HTR-8/SVneo (cell line): ENCODE data around the gene CD99.
"Not testable (repeated sequence)": the region's sequence is repeated elsewhere in the genome, so short reads cannot be mapped to it uniquely, and the experiment has no call there.

Experiments
- DNase-seq: peaks from one replicate; pipeline ENCODE4 v3.0.0; 2011; ENCODE audit warnings: low spot score, mixed read lengths; ENCODE audit not compliant: insufficient read length
- FAIRE-seq: peaks from 2 replicates; lab custom pipeline; 2011; peaks lifted over from hg19 to GRCh38; lab: Jason Lieb, UNC

Gene CD99

DNA sequence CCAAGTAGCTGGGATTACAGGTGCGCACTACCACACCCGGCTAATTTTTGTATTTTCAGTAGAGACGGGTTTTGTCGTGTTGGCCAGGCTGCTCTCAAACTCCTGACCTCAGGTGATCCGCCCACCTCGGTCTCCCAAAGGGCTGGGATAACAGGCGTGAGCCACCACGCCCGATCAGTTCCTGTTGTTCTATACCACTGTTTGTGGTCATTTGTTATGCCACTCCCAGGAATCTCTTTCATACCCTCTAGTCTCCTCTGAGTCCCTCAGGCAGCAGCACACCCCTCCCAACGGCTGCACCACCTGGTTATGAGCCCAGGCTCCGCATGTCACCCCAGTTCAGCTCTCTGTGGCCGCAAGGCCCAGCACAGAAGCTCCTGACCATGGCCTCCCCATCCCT, 17.5 kb upstream of the CD99 start:
- FAIRE-seq (no peak), DNase-seq (no peak)

DNA sequence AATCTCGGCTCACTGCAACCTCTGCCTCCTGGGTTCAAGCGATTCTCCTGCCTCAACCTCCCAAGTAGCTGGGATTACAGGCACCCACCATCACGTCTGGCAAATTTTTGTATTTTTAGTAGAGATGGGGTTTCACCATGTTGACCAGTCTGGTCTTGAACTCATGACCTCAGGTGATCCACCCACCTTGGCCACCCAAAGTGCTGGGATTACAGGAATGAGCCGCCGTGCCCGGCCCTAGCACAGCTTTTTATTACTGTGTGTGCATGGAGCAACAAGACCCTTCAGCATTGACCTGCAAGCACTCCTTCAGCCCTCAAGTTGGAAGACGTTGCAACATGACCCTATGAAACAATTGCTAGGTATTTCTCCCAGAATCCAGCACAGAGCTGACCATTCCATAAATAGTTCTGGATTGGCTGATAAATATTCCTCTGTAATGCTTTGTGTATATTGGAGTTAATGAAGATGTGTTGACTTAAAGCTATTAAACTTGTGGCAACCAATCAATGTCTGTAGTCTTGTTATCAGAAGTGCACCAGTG, 15.4 kb upstream of the CD99 start:
- not testable (repeated sequence) for FAIRE-seq, DNase-seq

DNA sequence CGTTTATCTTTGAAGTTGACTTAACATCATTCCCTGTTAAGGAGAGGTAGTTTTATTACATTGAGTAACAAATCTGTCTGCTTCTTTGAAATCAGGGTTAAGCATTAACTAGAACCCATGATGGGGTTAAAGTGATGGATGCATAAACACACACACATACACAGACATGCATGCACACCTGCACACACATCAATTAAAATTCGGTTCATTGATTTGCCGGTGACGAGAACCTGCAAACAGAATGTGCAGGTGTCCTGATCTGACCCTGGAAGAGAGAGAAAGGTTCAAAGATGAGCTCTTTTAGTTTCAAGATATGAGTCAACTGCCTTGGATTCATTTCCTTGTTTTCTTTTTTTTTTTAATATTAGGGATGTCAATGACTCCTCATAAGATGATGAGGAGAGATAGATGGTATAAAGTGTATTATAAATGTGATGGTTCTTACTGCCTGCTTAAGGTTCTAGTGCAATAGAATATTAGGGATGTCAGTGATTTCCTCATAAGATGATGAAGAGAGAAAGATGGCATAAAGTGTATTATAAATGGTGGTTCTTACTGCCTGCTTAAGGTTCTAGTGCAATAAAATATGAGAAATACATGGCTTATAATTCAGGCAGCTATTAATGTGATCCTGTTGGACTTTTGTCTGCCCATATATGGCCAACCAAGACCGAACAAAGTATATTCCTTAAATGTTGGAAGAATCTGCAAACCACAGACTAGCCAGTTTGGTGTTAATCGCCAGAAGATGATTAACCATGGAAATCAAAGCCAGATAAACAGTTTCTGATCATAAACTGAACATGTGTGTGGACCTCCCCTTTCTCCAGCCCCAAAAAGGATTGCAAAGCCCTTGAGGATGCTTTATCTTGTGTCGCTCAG, 14.1 kb upstream of the CD99 start:
- DNase-seq (no peak), FAIRE-seq (no peak)

DNA sequence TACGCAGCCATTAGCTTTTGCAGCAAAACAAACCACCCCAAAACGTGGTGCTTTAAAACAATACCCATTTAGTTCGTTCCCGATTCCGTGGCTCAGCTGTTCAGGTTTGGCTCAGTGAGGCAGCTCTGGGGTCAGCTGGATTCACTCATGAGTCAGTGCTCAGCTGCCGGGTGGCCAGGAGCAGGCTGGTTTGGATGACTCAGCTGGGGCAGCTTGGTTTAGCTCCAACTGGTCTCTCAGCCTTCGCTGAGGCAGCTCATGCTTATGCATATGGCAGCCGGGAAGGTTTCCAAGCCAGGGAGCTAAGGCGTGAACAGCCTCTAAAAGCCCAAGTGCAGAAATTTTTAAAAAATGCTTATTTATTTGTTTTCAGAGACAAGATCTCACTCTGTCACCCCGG, 13.3 kb upstream of the CD99 start:
- DNase-seq (peak; percentile 86), FAIRE-seq (peak; percentile 89)

DNA sequence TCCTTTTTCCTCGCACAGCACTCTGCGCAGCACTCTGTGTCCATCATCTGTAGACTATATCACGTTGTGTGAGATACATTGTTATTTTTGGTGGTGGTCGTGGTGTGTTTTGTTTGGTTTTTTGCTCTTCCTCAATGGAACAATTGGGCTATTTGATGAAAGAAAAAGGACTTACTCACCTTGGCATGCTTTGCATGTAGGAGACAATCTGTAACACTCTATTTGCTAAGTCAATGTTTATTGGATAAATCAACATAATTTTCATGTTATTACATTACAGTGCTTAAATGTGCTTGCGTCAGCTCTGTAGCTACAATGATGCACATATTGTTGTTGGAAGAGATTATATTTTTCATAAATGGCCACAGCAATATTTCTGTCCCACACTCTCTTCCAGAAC, 12.5 kb upstream of the CD99 start:
- FAIRE-seq: no peak
- DNase-seq: no peak

DNA sequence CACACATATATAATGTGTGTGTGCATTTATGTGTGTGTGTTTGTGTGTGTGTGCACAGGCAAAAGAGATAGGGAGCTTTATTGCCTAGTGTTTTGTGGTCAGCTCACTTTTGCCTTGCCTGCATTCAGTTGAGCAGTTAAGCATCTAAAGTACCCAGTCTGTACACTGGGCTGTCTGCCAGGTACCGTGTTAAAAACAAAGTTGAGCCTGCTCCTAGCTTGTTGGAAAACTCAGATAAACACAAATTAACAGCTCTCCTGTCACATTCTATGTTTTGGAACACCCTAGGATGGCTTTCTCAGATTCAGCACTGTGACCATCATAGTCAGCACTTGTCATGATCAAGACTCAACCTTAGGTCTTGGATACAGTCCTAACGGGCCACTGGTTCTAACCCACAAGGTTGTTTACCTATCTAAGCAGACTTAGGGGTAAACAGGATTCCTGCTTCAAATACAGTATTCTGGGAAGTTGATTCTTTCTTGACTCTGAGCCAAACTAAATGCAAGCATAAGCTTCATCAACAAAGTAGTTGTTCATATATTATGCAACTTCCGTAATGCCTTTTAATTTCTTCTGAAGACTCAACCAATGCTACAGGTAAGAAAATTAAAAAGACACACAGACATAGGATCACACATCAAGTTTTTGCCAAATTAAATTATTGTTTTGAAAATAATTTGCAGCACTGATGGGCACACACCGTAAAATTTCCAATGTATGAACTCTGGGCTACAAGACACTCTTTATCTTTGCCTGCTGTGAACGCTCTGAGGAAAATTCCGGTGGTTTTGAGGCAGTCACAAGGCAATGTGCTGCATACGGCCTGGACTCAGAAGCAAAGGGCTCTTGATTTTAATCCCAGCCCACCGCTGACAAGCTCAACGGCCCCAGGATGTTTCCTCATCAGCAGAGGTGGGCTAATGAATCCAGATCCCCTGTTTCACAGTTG, 11.3 kb upstream of the CD99 start:
- no peak for FAIRE-seq
- no peak for DNase-seq

DNA sequence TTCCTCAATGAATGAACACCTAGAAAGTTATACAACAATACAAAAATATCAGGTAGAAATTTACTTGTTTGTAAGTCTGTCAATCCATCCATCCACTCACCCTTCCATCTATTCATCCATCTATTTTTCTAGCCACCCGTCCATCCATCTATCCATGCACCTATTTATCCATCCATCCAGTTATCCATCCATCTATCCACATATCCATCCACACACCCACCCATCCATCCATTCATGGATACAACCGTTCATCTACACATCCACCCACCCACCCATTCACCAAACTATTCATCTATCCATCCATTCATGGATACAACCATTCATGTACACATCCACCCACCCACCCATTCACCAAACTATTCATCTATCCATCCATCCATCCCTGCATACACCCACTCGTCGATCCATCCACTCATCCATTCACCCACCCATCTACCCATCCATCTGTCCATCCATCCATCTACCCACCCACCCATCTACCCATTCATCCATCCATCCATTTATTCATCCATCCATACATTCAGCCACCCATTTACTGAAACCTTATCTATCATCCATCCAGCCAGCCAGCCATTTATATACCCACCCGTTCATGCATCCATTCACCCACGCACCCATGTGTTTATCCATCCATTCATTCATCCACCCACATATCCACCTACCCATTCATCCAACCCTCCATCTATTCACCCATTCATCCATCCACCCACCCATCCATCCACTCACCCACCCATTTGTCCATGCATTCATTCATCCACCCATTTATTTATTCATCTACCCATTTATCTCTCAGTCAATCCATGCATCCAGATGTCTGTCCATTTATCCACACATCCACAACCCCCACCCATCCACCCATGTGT, 10.4 kb upstream of the CD99 start:
- no peak for DNase-seq
- FAIRE-seq: no peak

DNA sequence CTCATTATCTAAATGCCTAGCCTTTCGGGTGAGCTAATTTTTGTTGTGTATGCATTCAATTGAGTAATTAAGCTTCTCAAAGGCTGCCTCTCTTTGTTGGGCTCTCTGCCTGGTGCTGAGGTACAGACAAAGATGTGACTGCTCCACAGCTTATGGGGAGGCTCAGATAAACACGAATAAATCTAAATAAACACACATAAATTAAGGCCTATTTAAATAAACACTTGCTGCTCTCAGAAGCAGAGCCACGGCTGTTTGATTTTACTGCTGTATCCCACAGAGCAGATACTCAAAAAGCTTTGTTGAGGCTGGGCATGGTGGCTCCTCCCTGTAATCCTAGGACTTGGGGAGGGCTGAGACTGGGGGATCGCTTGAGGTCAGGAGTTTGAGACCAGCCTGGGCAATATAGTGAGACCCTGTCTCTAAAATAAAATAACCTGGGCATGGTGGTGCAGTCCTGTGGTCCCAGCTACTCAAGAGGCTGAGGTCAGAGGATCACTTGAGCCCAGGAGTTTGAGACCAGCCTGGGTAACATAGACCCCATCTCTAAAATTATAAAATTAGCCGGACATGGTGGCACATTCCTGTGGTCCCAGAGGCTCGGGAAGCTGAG, 8.4 kb upstream of the CD99 start:
- DNase-seq: no peak
- no peak for FAIRE-seq

DNA sequence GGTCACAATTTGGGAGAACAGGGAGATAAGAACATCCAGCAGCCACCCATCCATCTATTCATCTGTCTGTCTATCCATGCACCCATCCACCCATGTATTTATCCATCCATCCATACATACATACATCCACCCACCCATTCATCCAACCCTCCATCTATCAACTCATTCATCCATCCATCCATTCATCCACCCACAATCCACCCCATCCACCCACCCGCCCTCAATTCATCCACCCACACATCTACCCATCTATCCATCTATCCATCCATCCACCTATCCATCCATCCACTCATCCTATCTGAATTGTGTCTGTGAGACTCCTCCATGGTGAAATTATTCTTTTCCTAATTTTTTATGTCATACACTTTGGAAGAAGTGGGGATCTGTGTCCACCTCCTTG, 6.8 kb upstream of the CD99 start:
- no peak for FAIRE-seq

DNA sequence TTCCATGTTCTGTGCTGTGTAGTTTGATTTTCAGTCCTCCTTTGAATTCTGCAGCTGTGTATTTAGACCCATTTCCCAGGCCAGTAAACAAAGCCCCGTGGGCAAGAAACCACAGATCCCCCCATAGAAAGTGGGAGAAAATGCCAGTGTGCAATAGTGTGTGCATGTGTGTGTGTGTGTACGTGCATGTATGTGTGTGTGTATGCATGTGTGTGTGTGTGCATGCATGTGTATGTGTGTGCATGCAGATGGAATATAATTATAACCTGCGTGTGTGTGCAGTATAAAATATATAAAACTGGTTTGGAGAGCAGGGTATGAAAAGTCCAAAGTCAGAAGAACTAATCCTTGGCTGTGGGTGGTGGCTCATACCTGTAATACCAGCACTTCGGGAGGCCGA, 5.2 kb upstream of the CD99 start:
- no peak for FAIRE-seq

More for the DNA sequence above, 6.8 kb upstream of the CD99 start:
- DNase-seq: no peak

DNA sequence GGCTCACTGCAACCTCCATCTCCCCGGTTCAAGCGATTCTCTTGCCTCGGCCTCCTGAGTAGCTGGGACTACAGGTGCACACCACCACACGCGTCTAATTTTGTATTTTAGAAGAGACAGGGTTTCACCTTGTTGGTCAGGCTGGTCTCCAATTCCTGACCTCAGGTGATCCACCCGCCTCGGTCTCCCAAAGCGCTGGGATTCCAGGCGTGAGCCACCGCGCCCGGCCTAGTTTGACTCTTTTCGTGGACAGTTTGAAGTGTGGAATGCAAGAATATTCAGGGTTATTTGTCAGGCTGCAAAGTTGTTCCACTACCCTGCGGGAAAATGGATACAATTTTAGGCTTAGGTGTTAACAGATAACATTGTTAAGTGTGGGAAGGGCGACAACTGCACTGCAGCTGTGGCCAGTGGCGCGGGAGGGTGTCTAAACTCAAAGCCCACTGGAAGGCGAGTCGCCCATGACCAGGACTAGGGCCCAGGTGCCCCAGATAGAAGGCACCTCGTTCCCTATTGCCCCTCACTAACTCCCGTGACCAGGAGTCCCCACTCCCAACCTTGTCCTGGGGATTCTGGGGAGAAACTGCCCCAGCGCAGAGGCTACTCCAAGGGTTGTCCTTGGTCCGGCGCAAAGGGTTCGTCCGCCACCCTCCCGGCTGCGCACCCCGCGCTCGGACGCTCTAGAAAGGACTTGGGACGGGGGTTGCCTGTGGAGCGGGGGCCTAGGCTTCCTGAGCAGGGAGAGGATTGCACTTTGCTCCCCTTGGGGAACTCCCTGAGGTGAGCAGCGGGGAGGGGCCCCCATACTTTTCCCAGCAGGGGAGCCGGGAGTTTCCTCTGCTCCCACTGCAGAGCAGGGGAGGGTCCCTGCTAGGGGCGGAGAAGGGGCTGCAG, 1.1 kb upstream of the CD99 start:
- FAIRE-seq (no peak), DNase-seq (no peak)

More for the DNA sequence above, 5.2 kb upstream of the CD99 start:
- DNase-seq: no peak

DNA sequence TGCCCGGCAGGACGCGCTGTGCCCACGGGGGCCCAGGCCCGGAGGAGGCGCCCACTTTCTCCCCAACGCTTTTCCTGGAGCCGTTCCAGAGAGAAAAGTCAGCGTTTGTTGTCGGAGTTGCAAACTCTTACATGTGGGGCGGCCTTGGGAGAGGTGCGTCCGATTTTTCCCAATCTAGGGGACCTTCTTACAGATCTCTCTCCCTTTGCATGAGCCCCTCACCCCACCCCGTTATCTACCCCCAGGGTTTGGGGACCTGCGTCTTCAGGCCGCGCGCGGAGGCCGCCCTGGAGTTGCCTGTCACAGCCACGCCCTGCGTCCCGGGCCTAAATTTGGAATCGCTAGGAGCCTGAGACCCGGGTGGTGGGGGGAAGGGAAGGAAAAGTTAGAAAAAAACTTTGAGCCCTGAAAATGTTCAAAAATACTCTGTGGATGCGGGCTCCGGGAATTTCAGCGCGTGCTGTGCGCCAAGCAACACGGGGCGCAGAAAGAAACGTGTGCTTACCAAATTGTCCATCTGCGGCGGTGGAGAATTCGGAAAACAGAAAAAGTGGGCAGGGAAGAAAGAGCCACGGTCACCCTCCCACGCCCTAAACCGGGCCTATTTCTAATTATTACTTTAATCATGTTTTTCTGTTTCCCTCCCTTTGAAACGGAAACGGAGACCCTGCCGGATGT, 587 bp downstream of the CD99 start:
- FAIRE-seq (no peak), DNase-seq (no peak)

DNA sequence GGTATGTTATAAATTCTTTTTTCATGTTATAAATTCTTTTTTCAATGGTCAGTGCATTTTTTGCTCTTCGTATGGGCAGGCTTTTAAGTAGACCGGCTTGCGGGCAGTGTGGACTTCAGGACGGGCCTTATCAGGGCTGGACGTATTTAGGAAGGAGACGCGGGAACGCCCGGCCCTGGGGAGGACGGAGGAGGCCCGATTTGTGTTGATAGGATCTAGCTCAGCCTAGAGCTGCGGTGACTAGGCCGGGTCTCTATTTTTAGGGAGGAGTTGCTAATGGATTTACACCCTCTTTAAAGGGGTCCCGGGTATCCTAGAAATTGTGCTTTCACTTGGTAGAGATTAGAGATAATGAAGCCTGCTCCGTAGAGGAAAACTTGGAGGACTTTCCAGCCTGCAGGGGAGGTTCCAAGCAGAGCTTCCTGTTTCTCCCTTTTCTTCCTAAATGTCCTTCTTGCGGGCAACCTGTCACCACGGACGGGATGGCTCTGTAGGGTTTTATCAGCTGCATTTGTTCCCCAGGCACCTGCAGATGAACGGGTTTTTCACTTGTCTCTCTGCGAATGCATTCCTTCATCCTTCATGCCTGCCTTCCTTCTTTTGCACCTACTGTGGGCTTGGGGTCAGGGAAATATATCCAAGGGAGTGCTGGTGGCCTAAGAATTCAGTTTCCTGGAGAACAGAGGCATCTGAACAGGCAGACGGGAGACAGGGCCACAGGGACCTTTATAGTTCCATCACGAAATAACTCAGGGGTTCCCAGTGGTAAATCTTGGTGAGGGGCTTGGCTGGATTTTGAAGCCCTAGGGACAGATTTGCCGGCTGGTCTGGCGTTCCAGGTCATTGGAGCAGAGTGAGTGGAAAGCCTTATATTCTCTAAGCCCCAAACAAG, 1.4 kb downstream of the CD99 start:
- FAIRE-seq: no peak
- no peak for DNase-seq

DNA sequence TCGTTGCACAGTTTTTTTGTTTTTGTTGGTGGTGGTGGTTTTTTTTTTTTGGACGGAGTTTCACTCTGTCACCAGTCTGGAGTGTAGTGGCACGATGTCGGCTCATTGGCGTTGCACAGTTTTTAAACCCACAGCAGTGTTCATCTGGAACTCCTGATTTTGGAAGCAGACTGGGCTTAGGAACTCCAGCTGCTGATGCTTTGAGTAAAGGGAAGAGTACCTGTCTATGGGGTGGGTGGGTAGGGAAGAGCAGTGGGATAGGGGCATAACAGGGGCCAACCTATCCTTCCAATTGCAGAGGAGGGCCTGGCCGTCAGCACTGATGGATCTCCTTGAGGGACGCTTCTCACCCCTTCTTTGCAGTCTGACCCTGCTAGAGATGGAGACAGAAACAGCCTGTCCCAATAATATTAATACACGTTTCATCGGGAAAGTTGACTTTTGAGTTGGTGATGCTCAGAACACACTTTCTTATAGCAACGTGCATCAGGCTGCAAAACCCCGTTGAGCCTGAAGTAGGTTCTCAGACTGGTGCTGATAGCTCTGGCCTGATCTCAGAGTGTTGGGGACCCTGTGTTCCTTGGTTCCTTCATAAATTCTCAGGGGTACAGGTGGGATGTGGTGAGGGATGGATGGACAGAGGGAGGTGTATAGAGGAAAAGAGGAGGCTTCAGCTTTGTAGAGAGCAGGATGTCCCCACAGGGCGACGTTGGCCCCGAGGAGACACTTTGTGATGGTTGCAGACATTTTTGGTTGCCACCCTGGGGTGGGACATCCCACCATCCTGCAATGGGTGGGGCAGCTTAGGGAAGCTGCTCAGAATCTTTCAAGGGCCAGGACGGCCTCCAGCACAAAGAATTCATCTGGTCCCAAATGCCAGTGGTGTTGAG, 2.3 kb downstream of the CD99 start:
- FAIRE-seq (no peak), DNase-seq (no peak)

DNA sequence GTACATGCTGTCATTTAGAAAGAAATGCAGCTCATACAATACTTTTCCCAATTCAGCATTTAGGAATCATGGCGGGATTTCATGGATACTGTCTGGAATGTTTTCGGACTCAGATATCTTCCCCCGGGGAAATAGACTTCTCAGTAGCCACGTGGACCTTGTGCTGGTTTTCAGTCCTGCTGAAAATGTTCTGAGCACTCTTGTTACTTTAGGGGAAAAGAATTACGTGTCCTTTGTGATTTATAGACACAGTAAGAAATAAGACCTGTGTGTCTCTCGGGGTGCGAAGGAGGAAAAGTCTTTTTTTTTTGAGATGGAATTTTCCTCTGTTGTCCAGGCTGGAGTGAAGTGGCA, 3.8 kb downstream of the CD99 start:
- FAIRE-seq (no peak), DNase-seq (no peak)

DNA sequence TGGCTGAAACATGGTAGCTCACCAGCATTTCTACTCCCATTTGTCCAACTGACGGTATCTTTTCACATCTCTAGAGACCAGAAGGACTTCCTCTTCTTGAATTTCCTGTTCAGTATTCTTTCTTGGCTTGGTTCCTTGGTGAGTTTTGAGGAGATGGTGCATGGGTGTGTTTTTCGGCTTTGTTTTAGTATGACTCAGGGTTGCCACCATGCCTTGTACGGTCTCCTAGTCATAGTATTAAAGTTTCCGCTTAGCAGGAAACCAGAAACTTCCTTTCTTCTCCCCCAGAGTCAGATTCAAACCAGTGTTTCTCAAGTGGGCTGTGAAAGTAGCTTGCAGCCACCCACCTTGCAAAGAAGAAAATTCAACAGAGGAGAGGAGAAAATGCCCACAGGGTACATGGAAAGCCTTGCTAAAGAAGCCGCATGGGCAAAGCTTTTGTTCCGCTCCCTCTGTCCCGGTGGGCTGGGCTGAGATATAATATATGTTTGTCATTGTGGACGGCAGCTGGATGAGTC, 5.7 kb downstream of the CD99 start:
- DNase-seq (no peak), FAIRE-seq (no peak)
